A673 (cell line): Measurements from ENCODE around the gene PDE4C.

Experiments
- EZH2 ChIP-seq: fragments of 200-600 bp; sonication (generic); IDR thresholded peaks from 2 replicates; pipeline ENCODE4 v1.6.1; 2017; ENCODE audit warnings: borderline replicate concordance, low read depth, mild to moderate bottlenecking, mixed read lengths, antibody characterized with exemption, low read length; ENCODE audit not compliant: poor library complexity, severe bottlenecking
- TF ChIP-seq, protein P1 (sequence below): fragments of 300-800, 200-600 bp; sonication (generic); conservative IDR thresholded peaks from 2 replicates; pipeline ENCODE4 v1.5.1; 2017; ENCODE audit warnings: low read depth, mild to moderate bottlenecking, antibody characterized with exemption, low read length, moderate library complexity, mixed read lengths

- TF ChIP-seq, protein P1, sequence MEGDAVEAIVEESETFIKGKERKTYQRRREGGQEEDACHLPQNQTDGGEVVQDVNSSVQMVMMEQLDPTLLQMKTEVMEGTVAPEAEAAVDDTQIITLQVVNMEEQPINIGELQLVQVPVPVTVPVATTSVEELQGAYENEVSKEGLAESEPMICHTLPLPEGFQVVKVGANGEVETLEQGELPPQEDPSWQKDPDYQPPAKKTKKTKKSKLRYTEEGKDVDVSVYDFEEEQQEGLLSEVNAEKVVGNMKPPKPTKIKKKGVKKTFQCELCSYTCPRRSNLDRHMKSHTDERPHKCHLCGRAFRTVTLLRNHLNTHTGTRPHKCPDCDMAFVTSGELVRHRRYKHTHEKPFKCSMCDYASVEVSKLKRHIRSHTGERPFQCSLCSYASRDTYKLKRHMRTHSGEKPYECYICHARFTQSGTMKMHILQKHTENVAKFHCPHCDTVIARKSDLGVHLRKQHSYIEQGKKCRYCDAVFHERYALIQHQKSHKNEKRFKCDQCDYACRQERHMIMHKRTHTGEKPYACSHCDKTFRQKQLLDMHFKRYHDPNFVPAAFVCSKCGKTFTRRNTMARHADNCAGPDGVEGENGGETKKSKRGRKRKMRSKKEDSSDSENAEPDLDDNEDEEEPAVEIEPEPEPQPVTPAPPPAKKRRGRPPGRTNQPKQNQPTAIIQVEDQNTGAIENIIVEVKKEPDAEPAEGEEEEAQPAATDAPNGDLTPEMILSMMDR = no peak
- TF ChIP-seq EZH2 = no peak
These were observed 21.6 kb downstream of the PDE4C start for GRCh38 chr19:18204394-18205199.
